ENCODE data around the gene GTF2IRD1. TPM values are rescaled to one million over a fixed set of nuclear protein-coding genes. Genes with fewer than 3 reads are reported as not detected.

Gene GTF2IRD1
- total RNA-seq, 1 experiment from 2014 or later, result 34.3 TPM

GRCh38 chr7:74455928-74456327 is 2.2 kb downstream of the GTF2IRD1 start:
- H3K4me1 Mint-ChIP-seq, result peaks cover 13 to 28% of the 10 kb centered on the region in 2 experiments
- H4K20me1 ChIP-seq (ENCODE audit: control insufficient read depth, insufficient read depth, insufficient read length), result no peaks in the 10 kb centered on the region
- H4K5ac ChIP-seq (ENCODE audit: insufficient read length, low read depth, low read length), result no peak overlapping the region
- H3K27ac Mint-ChIP-seq, result no peak overlapping the region; a peak in 1 of 7 replicates
- no peaks in the 10 kb centered on the region for H3K27me3 Mint-ChIP-seq (ENCODE audit: low read depth)
- no peaks in the 10 kb centered on the region for H3K27me3 ChIP-seq (ENCODE audit: insufficient read depth, low read length)
- H4K8ac ChIP-seq (replicated peaks; ENCODE audit: insufficient read length, low read depth, low read length), result no peak overlapping the region
- H3K27ac ChIP-seq (ENCODE audit: insufficient read length, low read depth, low read length), result no peak overlapping the region
- no peak overlapping the region for H2BK12ac ChIP-seq (ENCODE audit: insufficient read length, low read depth, low read length)
- H2AFZ ChIP-seq (ENCODE audit: low read length), result no peak overlapping the region
- no peaks in the 10 kb centered on the region; the same call in 1 of the 2 replicates for H3K4me1 ChIP-seq (ENCODE audit: insufficient read depth, low read length)
- H3K79me1 ChIP-seq (ENCODE audit: insufficient read depth, low read depth, low read length, poor library complexity, severe bottlenecking), result peaks cover 5% of the 10 kb centered on the region
- H2BK15ac ChIP-seq (ENCODE audit: low read depth, low read length), result no peak overlapping the region
- no peak overlapping the region for H2BK120ac ChIP-seq (ENCODE audit: low read depth, low read length, poor library complexity, severe bottlenecking)
- peaks cover 4 to 10% (median 10%) of the 10 kb centered on the region in 3 experiments; a peak in 5 of 7 replicates for H3K36me3 Mint-ChIP-seq (ENCODE audit: insufficient read depth in 1 of 3, low read depth in 3 of 3)
- H2AK5ac ChIP-seq (ENCODE audit: insufficient read length, low read length), result no peak overlapping the region
- no peak overlapping the region for H3T11ph ChIP-seq (ENCODE audit: low read length)
- WGBS (ENCODE audit: extremely low coverage, insufficient read length, low lambda C conversion rate), result no CpG with 5 or more reads among the region's 6 CpGs
- no peak overlapping the region for H3K56ac ChIP-seq (ENCODE audit: insufficient read length, low read depth, low read length)
- no peak overlapping the region for H3K4ac ChIP-seq (ENCODE audit: low read depth, low read length)
- H3K4me2 ChIP-seq (ENCODE audit: insufficient read depth, insufficient read length, low read length), result no peak overlapping the region
- no peak for DNase-seq
- H3K18ac ChIP-seq (ENCODE audit: insufficient read length, low read depth, low read length), result no peak overlapping the region
- no peaks in the 10 kb centered on the region for H3K23me2 ChIP-seq (ENCODE audit: insufficient read length, low read depth, low read length, poor library complexity, severe bottlenecking)
- no peak overlapping the region for H2BK20ac ChIP-seq (ENCODE audit: low read depth, low read length, poor library complexity, severe bottlenecking)
- no peak overlapping the region for H3K9ac ChIP-seq (ENCODE audit: extremely low read depth, insufficient read length, low read length)
- H3K9me3 Mint-ChIP-seq, result peaks cover 0 to 5% of the 10 kb centered on the region in 2 experiments; a peak in 1 of 5 replicates
- no peak overlapping the region for H3K23ac ChIP-seq (ENCODE audit: insufficient read length, low read depth, low read length)
- no peak overlapping the region for H4K91ac ChIP-seq (ENCODE audit: insufficient read length, low read depth, low read length)
- no peak overlapping the region for H2BK5ac ChIP-seq (ENCODE audit: insufficient read length, low read length)
- H3K79me2 ChIP-seq (ENCODE audit: insufficient read depth, low read length), result peaks cover 17% of the 10 kb centered on the region
- H3K14ac ChIP-seq (ENCODE audit: insufficient read depth, low read length), result no peak overlapping the region
- no peak for TF ChIP-seq CTCF (conservative IDR thresholded peaks at IDR 0.05)
- H3K4me3 Mint-ChIP-seq, result peak overlapping the region in 1 of 2 experiments; percentile 26; a peak in 1 of 5 replicates
- no peaks in the 10 kb centered on the region for H3K9me3 ChIP-seq (ENCODE audit: control insufficient read depth, low read depth, low read length)

Measured in H9 (cell line).